Hypothalamus (tissue), 51 donors: ENCODE results near the gene RAI2.

Experiments
- DNase-seq, 51 donors: peaks; one replicate each; lab custom pipeline; 2025; lab: John Stamatoyannopoulos, UW

The RAI2 gene

DNA sequence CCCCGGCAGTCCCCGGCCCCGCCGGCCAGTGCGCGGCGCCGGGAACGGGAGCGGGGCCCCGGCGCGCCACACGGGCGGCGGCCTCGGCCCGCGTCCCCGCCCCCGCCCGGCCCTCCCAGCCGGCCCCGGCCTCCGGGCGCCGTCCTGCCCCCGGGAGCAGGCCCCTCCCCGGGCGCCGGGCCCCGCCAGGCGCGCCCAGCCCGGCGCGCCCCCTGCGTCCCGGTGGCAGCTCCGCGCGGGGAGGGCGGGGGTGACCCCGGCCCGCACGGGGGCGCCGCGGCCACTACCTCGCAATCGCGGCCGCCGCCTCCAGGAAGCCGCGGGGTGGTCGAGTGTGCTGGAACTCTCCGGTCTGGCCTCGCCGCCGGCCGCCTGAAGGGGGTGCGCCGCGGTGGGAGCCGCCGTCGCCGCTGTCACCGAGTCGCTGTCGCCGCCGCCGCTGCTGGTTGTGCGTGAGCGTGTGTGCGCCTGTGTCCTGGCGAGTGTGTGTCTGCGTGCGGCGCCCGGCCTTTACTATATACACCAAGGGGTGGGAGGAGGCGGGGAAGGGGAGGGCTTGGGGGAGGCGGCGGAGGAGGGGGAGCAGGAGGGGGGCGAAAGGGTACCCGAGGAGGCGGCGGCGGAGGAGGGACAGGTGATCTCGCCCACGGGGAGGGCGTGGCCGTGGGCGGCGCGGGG lies at the start of gene RAI2:
TSS of gene RAI2 (minus strand) at position 488 of the 678 bp plus-strand sequence. CDS start 59,288 bp downstream, outside the sequence.
- DNase-seq, result peak in 18 of 51 donors; percentile 1 to 19 (median 5)

DNA sequence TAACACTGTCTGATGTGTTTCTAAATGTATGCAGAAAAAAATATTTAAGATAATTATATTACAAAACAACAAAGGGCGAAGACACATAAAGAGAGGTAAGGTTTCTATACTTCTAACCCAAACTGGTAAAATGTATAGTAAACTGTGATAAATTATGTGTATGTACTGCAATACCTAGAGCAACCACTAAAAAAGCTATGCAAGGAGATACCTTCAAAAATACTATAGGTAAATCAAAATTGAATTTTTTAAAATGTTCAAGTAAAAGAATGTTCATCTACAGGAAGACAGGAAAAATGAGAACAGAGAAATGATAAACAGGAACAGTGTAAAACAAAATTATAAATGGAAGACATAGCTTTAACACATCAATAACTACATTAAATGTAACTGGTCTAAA lies 27.3 kb upstream of the RAI2 start:
- DNase-seq, result no peak

DNA sequence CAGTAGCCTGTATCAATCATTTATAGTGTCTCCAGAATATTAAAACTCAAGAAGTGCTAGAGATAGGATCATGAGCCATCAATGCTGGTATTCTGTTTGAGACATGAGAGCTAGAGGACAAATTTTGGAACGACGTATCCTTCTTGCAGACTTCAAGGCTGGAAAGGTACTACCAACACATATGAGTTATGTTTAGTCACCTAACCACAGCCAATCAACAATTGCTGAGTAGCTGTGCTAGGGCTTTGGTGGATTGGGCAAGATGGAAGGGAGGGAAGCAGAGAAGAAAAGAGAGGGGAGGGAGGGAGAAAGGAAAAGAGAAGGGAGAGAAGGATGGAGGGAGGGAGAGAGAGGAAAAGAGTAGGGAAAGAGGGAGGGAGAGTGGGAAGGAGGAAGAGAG lies 21.6 kb upstream of the RAI2 start:
- DNase-seq, result no peak

DNA sequence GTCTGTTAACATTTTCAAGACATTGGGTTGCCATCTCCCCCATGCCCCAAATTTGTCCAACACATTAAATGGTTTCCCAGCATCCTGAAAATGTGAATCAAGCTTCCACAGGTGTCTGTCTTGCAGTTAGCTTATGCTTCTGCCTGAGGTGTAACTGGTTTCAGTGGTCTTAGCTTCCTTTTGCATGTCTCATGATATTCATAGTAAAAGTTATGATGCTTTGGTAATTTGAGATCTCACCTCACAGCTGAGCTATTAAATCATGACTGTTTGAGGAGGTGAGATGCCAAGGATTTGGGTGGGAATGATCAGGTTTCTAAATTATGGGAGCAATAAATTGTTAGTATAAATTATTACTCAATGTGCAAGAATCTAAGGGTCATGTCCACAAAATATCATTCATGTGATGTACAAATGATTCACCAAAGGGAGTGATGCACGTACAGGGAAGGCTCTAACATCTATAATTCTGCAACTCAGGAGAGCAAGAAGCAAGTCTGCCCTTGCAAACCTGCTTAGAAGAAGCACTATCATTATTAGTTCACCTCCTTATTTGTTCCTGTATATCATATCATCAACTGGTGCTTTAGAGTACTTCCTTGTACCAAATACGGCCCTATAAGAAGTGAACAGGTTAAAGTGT lies 17.1 kb upstream of the RAI2 start:
- DNase-seq, result no peak

DNA sequence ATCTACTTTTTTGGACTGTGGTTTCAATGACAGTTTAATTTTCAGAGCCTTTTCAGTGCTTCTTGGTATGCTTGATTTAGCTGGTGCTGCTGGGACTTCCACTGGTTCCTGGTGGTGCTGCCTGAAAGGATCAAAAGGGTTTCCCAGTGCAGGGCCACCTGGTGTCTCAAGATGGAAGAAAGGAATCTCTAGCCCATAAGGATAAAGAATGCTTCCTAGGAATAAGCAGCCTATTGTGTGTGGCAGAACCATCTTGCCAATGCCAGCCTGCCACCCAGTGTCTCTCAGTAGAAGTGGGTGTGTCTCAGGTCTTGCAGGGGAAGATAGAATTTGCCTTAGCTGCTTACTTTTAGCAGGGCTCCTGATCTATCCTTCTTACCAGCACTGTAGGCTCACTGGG lies 15.0 kb upstream of the RAI2 start:
- DNase-seq, result no peak

DNA sequence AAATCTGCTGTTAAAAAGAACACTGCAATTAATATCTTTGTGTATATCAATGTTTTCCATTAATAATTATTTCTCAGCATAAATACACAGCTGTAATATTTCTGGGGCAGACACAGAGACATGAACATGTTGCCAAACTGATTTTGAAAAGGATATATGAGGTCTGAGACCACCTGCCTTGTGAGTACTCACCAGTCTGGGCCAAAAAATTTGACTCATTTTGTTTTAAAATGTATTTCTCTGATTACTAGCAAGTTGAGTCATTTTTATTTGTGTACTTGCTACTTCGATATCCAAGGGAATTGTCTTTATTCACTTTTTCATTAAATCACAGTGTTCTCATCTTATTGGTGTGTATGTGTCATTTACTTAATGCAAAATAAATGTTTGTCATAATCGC lies 8.5 kb upstream of the RAI2 start:
- no peak for DNase-seq

DNA sequence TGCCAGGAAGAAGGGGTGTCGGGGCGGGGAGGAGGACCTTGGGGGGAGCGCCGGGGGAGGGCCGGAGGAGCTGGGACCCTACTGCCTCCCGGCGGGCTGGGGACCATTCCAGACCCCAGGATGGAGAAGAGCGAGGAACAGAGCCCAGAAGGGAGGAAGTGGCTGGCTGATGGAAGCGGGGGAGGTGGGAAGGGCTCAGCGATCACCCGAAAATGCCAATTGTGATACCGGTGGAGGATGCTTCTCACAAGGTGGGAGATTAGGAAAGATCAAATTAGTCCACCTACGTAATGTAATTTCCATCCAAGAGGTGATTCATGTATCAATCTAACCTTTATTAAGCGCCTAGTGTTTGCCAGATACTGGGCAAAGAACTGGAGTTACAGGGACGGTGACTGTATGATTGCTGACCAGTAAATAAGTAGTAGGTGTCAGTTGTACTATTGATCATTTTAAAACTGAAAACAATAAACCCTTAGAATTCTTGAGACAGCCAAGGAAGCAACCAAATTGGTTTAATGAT lies 452 bp upstream of the RAI2 start:
- peak in 1 of 51 donors; percentile 0 for DNase-seq

DNA sequence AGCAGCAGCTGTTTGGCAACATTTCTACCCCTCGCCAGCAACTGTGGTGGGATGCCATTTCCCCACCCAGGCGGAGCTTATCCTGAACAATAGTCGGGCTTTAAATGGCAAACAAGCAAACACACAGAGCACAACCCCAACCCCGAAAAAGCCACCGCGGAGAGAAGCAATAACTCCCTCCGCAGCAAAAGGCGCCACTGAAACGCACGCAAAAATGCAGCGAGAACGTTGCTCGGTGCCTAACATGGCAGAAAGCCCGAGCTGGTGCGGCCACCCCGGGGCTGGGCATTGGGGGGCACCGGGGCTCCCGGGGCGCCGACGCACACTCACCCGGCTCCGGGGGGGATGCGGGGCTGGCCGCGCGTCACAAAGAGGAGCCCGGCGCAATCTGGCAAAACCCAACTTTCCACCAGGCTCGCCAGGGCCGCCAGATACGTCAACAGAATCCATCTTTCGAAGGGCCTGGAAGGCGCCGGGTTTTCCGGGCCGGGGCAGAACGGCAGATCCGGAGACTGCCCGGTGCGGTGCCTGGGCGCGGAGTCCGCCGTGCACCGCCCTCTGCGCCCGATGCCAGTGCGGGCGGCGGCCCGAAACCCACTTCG lies 818 bp downstream of the RAI2 start:
- DNase-seq, result peak in 6 of 51 donors; percentile 1 to 31 (median 6)

DNA sequence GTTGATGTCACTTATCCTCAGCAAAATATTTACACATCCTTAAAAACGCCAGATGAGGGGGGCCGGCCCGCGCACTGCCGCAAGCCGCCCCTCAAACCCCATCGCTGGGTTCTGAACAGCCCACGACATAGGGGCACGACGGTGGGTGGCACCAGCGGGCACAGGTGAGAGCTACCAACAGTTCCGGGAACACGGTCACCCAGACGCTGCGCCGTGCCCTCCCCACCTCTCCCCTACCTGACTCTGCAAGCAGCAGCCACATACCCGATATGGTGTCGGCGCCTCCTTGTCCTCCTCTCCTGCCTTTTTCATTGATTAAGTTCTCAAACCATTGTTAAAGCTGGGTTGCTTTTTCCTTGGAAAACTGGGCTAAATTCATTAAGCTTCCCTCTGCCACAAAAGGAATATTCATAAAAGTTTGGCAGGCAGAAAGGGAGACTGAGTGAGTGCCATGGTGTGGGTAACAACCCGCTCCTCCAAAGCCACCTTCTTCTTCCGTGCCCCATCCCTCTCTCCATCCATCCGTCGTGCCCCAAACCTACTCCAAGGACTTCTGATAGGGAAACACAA lies 1.4 kb downstream of the RAI2 start:
- peak in 3 of 51 donors; percentile 0 to 6 (median 2) for DNase-seq

DNA sequence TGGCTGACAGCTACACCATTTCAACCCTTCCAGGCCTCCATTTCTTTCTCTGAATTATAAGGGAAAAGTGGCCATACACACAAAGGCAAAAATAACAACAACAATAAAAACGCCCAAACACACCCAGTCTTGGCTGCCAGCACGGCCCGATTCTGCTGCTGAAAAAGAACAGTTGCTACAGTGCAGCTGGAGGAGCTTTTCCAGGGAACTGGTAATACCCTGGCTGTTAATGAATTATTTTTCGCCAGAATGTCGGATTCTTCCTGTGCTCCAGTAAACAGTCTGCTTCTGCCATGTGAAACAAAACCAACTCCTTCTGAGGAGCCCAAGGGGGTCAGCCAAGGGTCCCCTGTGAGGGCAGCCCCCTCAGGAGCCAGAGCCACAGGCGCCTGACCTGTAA lies 6.6 kb downstream of the RAI2 start:
- DNase-seq, result peak in 1 of 51 donors; percentile 1

DNA sequence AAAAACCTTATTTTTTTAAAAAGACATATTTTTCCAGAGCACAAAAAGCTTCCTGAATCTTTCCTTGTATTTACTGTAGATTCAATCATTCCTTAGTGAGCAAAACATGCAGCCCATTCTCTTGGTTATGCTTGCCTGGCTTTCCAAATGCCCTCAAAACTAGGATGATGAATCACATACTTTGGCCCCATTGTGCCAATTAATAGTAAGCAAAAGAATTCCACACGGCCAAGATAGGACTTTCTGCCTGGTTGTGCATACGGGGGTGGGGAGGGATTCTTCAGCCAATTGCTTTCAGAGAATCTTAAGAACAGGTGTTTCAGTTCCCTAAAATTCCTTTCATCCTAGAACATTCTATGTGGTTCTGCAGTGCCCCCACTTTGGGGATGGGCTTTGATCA lies 7.0 kb downstream of the RAI2 start:
- no peak for DNase-seq

DNA sequence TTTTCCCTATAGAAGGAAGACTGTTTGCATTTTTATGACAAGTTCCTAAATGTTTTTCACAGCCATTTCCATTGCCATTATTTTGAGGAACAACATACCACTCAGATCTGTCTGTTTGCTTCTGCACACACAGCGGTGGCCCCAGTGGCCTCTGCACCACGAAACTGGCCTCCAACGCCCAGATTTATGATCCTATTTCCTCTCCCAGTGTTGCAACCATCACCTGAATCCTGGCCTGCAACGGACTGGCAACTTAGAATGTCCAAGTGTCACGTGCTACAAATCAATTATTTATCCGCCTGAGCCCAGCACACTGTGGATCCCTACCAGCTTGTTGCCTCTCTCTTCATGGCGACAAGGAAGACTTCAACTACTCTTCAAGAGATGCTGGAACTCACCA lies 9.2 kb downstream of the RAI2 start:
- DNase-seq, result no peak

DNA sequence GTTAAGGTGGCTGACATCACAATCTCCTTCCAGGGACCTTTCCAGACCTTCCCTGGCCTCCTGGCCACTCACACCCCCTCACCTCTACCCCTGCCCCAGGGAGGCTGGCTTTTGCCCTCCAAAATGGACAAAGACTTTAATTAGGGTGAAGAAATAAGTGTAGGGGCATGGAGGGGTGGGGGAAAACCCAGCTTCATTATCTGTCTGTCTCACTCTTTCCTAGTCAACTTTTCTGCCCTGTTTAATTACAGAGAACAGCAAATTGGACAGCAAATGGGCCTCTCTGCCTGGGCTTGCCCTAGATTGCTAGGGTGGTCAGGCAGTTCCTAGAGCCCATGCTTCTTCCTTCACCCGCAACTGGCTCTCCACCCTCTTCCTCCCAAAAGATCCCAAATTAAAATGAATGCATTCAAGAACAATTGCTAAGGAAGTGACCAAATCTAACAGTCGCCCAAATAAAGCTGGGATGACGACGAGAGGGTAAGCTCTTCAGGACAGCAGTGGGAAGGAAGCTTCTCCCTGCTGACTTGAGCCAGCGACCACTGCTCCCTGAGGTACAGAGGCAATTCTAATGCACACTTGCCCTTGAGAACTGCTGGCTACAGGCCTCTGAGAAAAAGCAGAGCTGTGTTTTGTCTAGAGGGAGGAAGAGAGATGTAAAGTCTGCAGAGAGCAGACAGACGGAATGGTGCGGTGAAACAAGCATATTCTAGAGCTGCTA lies 12.4 kb downstream of the RAI2 start:
- no peak for DNase-seq

DNA sequence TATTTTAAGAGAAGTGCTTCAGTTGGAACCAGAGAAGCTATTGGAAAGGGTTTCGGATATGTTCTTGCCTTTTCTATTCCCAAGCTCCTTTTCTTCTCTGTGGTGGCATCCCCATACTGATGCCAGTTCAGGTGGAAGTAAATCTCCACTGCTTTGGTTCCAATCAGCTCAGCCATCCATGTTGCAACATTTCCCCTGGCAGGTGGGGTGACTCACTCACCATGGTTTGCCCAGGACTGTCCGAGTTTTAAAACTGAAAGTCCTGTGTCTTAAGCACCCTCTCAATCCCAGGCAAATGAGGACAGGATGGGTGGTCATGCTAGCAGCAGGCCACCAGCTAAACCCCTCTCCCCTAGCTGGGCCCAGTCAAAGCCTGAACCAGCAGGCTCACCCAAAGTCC lies 15.1 kb downstream of the RAI2 start:
- DNase-seq, result no peak

DNA sequence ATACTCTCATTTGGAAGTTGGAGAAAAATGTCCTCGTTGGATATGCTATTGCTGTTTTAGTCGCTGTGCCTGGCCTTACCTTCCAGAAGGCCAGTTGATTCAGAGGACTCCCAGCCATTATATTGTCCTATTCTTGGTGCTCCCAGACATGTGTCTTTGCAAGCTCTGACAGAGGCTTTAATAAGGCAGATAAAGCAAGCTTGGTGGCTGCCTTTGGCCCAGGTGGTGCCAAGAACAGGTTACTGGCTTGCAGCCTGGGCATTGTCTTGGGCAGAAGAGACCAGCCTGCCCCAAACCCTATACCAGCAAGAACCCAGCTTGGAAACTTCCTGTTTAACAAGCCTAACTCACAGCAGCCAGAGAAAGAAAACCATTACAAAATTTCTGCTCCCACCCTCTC lies 16.9 kb downstream of the RAI2 start:
- no peak for DNase-seq

DNA sequence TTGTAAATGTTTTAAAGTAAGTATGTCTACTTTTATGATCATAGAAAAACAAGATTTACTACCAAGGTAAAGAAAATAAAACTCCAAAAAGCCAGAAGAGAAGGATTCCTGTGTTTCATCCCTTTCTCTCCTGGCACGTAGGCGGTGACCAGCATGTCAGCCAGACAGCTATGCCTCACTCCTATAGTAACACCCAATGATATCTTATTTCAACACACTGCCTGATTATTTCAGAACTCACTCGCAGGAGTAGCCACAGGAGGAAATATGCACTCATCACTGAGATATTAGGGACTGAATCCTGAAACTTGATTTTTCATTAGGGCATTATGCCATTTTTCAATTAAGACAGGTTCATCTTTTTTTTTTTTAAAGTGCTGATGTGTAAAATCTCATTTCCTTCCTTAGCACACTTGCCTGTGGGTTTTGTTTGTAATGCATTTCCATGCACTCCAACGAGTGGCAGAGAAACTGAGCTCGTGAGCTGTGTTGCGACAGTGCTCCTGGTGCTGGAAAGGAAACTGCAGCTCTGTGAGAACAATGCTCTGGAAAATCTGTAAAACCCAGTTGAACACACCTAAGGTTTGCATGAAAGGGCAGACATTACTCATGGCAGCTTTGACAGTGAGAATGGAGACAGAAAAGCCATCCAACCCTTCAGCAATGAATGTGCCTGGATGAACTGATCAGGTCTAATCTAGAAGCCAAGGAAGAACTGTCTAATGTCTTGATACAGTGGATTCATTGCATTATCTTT lies 18.2 kb downstream of the RAI2 start:
- DNase-seq, result no peak

DNA sequence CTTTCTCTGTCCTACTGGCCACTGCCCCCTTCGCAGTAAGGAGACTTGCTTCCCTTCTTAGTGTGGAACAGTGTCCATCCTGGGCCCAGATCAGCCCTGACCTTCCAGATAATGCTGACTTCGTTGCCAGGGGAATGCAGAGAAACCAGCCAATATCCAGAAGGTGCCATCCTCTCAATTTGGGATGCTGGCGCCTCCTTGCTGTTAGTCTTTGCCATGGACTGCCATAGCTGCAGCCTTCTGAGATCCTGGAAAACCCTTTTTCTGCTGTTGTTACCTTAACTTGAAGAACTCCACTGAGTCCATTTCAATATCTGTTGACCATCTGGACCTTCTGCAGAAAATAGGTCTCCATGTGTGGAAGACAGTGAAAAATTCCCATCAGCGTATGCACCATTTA lies 21.8 kb downstream of the RAI2 start:
- no peak for DNase-seq

DNA sequence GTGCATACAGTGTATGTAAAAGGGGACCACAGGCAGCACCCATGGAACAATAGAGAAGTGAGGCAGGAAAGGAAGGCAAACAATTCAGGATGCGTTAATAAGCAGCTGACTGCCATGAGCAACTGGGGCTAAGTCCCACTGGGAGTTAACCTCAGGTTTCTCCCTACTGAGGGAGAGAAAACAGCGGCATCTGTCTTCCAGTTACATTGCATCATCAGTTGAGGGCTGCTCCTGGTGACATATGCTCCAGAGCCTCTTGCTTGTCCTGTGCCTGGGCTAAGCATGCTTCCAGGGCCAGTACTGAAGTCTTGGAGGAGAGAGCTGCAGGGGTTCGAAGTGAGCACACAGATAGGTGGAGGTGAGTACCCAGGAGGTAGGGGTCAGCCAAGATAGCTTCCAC lies 24.3 kb downstream of the RAI2 start:
- DNase-seq, result no peak

DNA sequence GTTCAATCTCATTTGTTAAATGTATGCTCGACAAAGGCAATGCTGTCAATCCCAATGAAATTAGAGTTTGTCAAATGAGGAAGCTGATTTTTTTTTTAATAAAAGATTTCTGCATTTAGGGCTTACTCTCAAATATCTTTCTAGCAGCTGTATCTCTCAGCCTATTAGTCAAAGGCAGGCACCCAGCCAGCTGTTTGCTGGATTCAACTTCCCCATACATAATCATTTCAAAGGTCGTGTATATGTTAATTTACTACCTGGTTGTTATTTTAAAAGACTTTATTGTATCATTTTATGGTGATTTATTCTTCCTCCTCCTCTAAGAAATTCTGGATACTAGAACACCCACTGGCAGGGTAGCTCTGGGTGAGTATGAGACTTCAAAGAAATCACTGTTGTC lies 27.1 kb downstream of the RAI2 start:
- no peak for DNase-seq

DNA sequence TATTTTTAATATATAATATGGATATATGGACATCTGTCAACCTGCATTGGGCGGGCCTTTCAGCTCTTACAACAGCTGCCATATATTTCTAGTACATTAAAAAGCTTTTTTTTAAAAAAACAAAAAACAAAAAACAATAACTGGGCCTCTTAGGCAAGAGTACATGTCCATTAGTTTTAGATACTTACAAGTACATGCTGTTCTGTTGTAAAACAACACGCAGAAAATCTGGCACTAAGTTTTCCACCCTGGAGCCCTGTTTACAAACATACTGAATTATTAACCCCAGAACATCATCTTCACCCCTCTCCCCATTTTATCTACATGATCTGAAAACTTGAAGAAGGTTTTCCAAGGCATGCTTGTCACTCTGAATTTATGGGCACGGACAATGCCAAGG lies 29.8 kb downstream of the RAI2 start:
- DNase-seq, result no peak
